Gastroesophageal sphincter (tissue), 3 donors: ENCODE measurements around the gene CTNNA2.

ENCODE experiments used
- CTCF ChIP-seq, 4 experiments: fragments of 200-600 bp in 2 of 4; fragments of 450-650 bp in 2 of 4; sonication (generic) in 1 of 4; IDR thresholded peaks; one replicate each; pipeline ENCODE4 v1.5.1; 2017 to 2019; ENCODE audit warnings: antibody characterized with exemption in 4 of 4, mild to moderate bottlenecking in 2 of 4, moderate library complexity in 2 of 4
- POLR2A ChIP-seq, 2 donors: fragments of 450-650 bp; IDR thresholded peaks; one replicate each; pipeline ENCODE4 v1.6.1; 2017; ENCODE audit warnings: antibody characterized with exemption in 2 of 2, mild to moderate bottlenecking in 2 of 2, moderate library complexity in 1 of 2

- TF ChIP-seq POLR2A (IDR thresholded peaks at IDR 0.05) = no peak
- no peak for TF ChIP-seq CTCF (IDR thresholded peaks at IDR 0.05)
These were observed 916.4 kb downstream of the CTNNA2 start for GRCh38 chr2:80429251-80429650.
